IMR-90 (cell line): Measurements from ENCODE around the gene PCSK6. TPM values are rescaled to one million over a fixed set of nuclear protein-coding genes. Genes with fewer than 3 reads are reported as not detected.

Experiments
- ATAC-seq: fragments of 200-7000 bp; cut with Tn5 transposase; 2 replicates; pipeline ENCODE4 v1.9.1; 2020; ENCODE audit warnings: low read depth, mild to moderate bottlenecking, moderate library complexity
- BruUV-seq: library from RNA; stranded (reverse); fragments of 400-500 nt; replicated peaks from 2 replicates; lab custom pipeline; 2021; lab: Mats Ljungman, UMichigan
- CTCF ChIA-PET: fragments of 300-600 bp; formaldehyde crosslinking; extraction: SDS; loops from one replicate; lab custom pipeline; 2021; ENCODE audit warnings: antibody characterized with exemption; lab: Yijun Ruan, JAX
- POLR2A ChIA-PET: fragments of 300-600 bp; sonication (Branson Sonifier 250); formaldehyde crosslinking; loops from one replicate; lab custom pipeline; 2022; ENCODE audit warnings: antibody characterized with exemption; ENCODE audit not compliant: unreplicated experiment; lab: Charles Lee
- DNase-seq: peaks from one replicate; pipeline ENCODE4 v3.0.0; 2013
- H2AFZ ChIP-seq: replicated peaks from 2 replicates; pipeline ENCODE3; 2013; ENCODE audit warnings: low read length, mild to moderate bottlenecking; ENCODE audit not compliant: poor library complexity
- H2AK5ac ChIP-seq: 2 replicates; pipeline ENCODE4 v1.6.1; 2013; ENCODE audit warnings: low read depth, low read length, inconsistent platforms
- H2AK9ac ChIP-seq: replicated peaks from 2 replicates; pipeline ENCODE3; 2013; ENCODE audit warnings: mild to moderate bottlenecking, low read depth, low read length, moderate library complexity; ENCODE audit not compliant: poor library complexity
- H2BK120ac ChIP-seq: 2 replicates; pipeline ENCODE4 v1.6.1; 2013; ENCODE audit warnings: low read depth, low read length, inconsistent platforms
- H2BK15ac ChIP-seq: 3 replicates; pipeline ENCODE4 v1.6.1; 2013; ENCODE audit warnings: low read depth, low read length, inconsistent platforms
- H2BK20ac ChIP-seq: 2 replicates; pipeline ENCODE4 v1.6.1; 2013; ENCODE audit warnings: low read depth, mild to moderate bottlenecking, inconsistent platforms, low read length, moderate library complexity
- H2BK5ac ChIP-seq: 2 replicates; pipeline ENCODE4 v1.6.1; 2013; ENCODE audit warnings: mild to moderate bottlenecking, low read depth, low read length, inconsistent platforms; ENCODE audit not compliant: poor library complexity, severe bottlenecking
- H3K14ac ChIP-seq: replicated peaks from 2 replicates; pipeline ENCODE4 v1.6.1; 2013; ENCODE audit warnings: low read depth, low read length, inconsistent platforms
- H3K18ac ChIP-seq: 2 replicates; pipeline ENCODE4 v1.6.1; 2013; ENCODE audit warnings: low read depth, low read length, control low read depth
- H3K23ac ChIP-seq: 2 replicates; pipeline ENCODE4 v1.6.1; 2013; ENCODE audit warnings: low read depth, low read length, inconsistent platforms
- H3K27ac ChIP-seq: 2 replicates; pipeline ENCODE4 v1.5.1; 2013; ENCODE audit warnings: mild to moderate bottlenecking, control low read depth, low read length; ENCODE audit not compliant: insufficient read depth
- H3K27me3 ChIP-seq: 2 replicates; pipeline ENCODE4 v1.6.1; 2013; ENCODE audit warnings: low read length; ENCODE audit not compliant: control insufficient read depth, insufficient read depth
- H3K36me3 ChIP-seq: 2 replicates; pipeline ENCODE4 v1.6.1; 2013; ENCODE audit warnings: low read length, mixed read lengths; ENCODE audit not compliant: control insufficient read depth, insufficient read depth
- H3K4ac ChIP-seq: 2 replicates; pipeline ENCODE4 v1.6.1; 2013; ENCODE audit warnings: low read depth, low read length, inconsistent platforms
- H3K4me1 ChIP-seq: 2 replicates; pipeline ENCODE4 v1.6.1; 2013; ENCODE audit warnings: low read length, mixed read lengths; ENCODE audit not compliant: control insufficient read depth, insufficient read depth
- H3K4me2 ChIP-seq: 2 replicates; pipeline ENCODE4 v1.6.1; 2013; ENCODE audit warnings: low read depth, mild to moderate bottlenecking, control low read depth, low read length, moderate library complexity
- H3K4me3 ChIP-seq: 2 replicates; pipeline ENCODE4 v1.5.1; 2013; ENCODE audit warnings: low read depth, mild to moderate bottlenecking, control low read depth, low read length, moderate library complexity; ENCODE audit not compliant: insufficient read depth
- H3K56ac ChIP-seq: 2 replicates; pipeline ENCODE4 v1.6.1; 2013; ENCODE audit warnings: low read length, inconsistent platforms; ENCODE audit not compliant: insufficient read depth; ENCODE audit errors: extremely low read depth
- H3K79me1 ChIP-seq, 2 experiments: 2 replicates each; pipeline ENCODE4 v1.6.1; 2013; ENCODE audit warnings: low read length in 2 of 2, inconsistent platforms in 1 of 2, low read depth in 1 of 2
- H3K9ac ChIP-seq: 2 replicates; pipeline ENCODE4 v1.6.1; 2013; ENCODE audit warnings: low read depth, low read length, control low read depth
- H3K9me1 ChIP-seq: 2 replicates; pipeline ENCODE4 v1.6.1; 2013; ENCODE audit warnings: low read length, inconsistent platforms; ENCODE audit not compliant: insufficient read depth
- H3K9me3 ChIP-seq: 2 replicates; pipeline ENCODE4 v1.6.1; 2013; ENCODE audit warnings: low read length; ENCODE audit not compliant: control insufficient read depth, insufficient read depth
- H4K20me1 ChIP-seq: 2 replicates; pipeline ENCODE4 v1.6.1; 2013; ENCODE audit warnings: low read length, inconsistent platforms; ENCODE audit not compliant: insufficient read depth
- H4K5ac ChIP-seq: 2 replicates; pipeline ENCODE4 v1.6.1; 2013; ENCODE audit warnings: mild to moderate bottlenecking, low read depth, low read length, control low read depth
- H4K8ac ChIP-seq, 2 experiments: 2 replicates each; pipeline ENCODE4 v1.6.1; 2013; ENCODE audit warnings: low read depth in 2 of 2, low read length in 2 of 2, control low read depth in 1 of 2, inconsistent platforms in 1 of 2
- H4K91ac ChIP-seq: 2 replicates; pipeline ENCODE4 v1.6.1; 2013; ENCODE audit warnings: low read depth, low read length, inconsistent platforms; ENCODE audit not compliant: insufficient read depth
- MAFK ChIP-seq: IDR thresholded peaks from 2 replicates; pipeline ENCODE4 v1.6.1; 2012; ENCODE audit warnings: low read depth, low read length, improper control_type of control experiment
- SMC3 ChIP-seq: fragments of 150-350 bp; IDR thresholded peaks from 2 replicates; pipeline ENCODE4 v1.6.1; 2016; ENCODE audit warnings: low read depth, mild to moderate bottlenecking, antibody characterized with exemption, low read length, moderate library complexity
- USF2 ChIP-seq: fragments of 150-350 bp; IDR thresholded peaks from 2 replicates; pipeline ENCODE4 v1.6.1; 2017; ENCODE audit warnings: mild to moderate bottlenecking, antibody characterized with exemption, low read length, low read depth
- WGBS, 2 experiments: methylation state at CpG; one replicate each; pipeline versions ENCODE4 v1.1.5 to v1.1.7; 2013; ENCODE audit warnings: missing lambda C conversion rate in 2 of 2; ENCODE audit not compliant: insufficient read length in 1 of 2; ENCODE audit errors: extremely low coverage in 2 of 2; 5-methylcytosine and 5-hydroxymethylcytosine counted together
- dilution Hi-C: fragments of 300-500 bp; cut with HindIII; formaldehyde crosslinking; loops from one replicate; pipeline ENCODE4 v1.14.3; 2018; ENCODE audit warnings: low sequenced_read_pairs; ENCODE audit not compliant: unreplicated experiment
- in situ Hi-C: fragments of 300-500 bp; cut with MboI; formaldehyde crosslinking; loops from 3 replicates; pipeline ENCODE4 v1.14.3; 2019; ENCODE audit warnings: low sequenced_read_pairs, inconsistent platforms, mixed read lengths
- intact Hi-C: fragments of 100-400 bp; cut with micrococcal nuclease; formaldehyde crosslinking; loops from 2 replicates; pipeline ENCODE4 v1.10.0; 2022
- polyA plus RNA-seq, 3 experiments: library from polyadenylated mRNA; depleted of rRNA; stranded (reverse); fragments of >200 nt; gene quantifications; 2 replicates each; pipeline ENCODE4 v1.2.3, GENCODE V29; 2012; ENCODE audit warnings: low replicate concordance in 1 of 3
- total RNA-seq: library from RNA; depleted of rRNA; stranded (reverse); fragments of >200 nt; gene quantifications from 2 replicates; pipeline ENCODE4 v1.2.3, GENCODE V29; 2012

PCSK6 gene
- total and polyA plus RNA-seq, 2 of the 4 experiments (the other 2 are of a cell fraction), result not detected

- no peak for TF ChIP-seq SMC3
- no peak for TF ChIP-seq USF2
- TF ChIP-seq MAFK, result no peak
- ATAC-seq, result no peak
- no peak overlapping the region for H2BK120ac ChIP-seq
- H3K36me3 ChIP-seq, result no peaks in the 10 kb centered on the region
- H4K8ac ChIP-seq, result no peak overlapping the region
- no peak overlapping the region for H4K91ac ChIP-seq
- H2AK5ac ChIP-seq, result no peak overlapping the region
- H3K14ac ChIP-seq, result no peak overlapping the region
- H3K4ac ChIP-seq, result no peak overlapping the region
- dilution Hi-C loops (no loop called here), in situ Hi-C loops (no loop called here), intact Hi-C loops (no loop called here)
- H3K56ac ChIP-seq, result no peak overlapping the region
- no peak overlapping the region for H2AFZ ChIP-seq
- H3K9me1 ChIP-seq, result no peaks in the 10 kb centered on the region
- no peak overlapping the region for H3K23ac ChIP-seq
- H2AK9ac ChIP-seq, result no peak overlapping the region
- no peak overlapping the region for H3K18ac ChIP-seq
- no peak overlapping the region for H3K27ac ChIP-seq
- no peak for DNase-seq
- H4K5ac ChIP-seq, result no peak overlapping the region
- WGBS, 2 experiments, result no CpG with 5 or more reads among the region's 7 CpGs
- no peaks in the 10 kb centered on the region for H3K79me1 ChIP-seq
- no peak overlapping the region for H2BK15ac ChIP-seq
- ChIA-PET CTCF (interaction anchor here (1.8 kb wide), 1 partner anchor 13 kb away, joined by 5 read pairs; no protein-coding TSS in a partner anchor), POLR2A (no interaction called here)
- H3K4me2 ChIP-seq, result no peak overlapping the region
- no peaks in the 10 kb centered on the region; the same call in 1 of the 2 replicates for H3K9me3 ChIP-seq
- H4K20me1 ChIP-seq, result no peaks in the 10 kb centered on the region
- no peak overlapping the region for H2BK5ac ChIP-seq
- H2BK20ac ChIP-seq, result no peak overlapping the region
- H3K9ac ChIP-seq, result no peak overlapping the region
- no peaks in the 10 kb centered on the region for H3K27me3 ChIP-seq
- no peak overlapping the region for H3K4me3 ChIP-seq
- no TSS peak for BruUV-seq
- no peaks in the 10 kb centered on the region for H3K4me1 ChIP-seq
Observed at GRCh38 chr15:101514318-101514717, 24.8 kb upstream of the PCSK6 start.
